Skeletal muscle tissue (tissue), 4 donors: ENCODE measurements around the gene PIK3R1. TPM values are rescaled to one million over a fixed set of nuclear protein-coding genes. Genes with fewer than 3 reads are reported as not detected.
"Not testable (repeated sequence)": the region's sequence is repeated elsewhere in the genome, so short reads cannot be mapped to it uniquely, and the experiment has no call there.

ENCODE experiments used
- H3K27ac ChIP-seq: one replicate; pipeline ENCODE4 v1.7.0; 2013; ENCODE audit warnings: mild to moderate bottlenecking, low read depth, low read length, inconsistent platforms
- H3K27me3 ChIP-seq, 3 donors: one replicate each; pipeline ENCODE4 v1.7.0; 2013; ENCODE audit warnings: low read length in 3 of 3; ENCODE audit not compliant: control insufficient read depth in 3 of 3, insufficient read depth in 3 of 3
- H3K36me3 ChIP-seq, 3 donors: one replicate each; pipeline ENCODE4 v1.7.0; 2013; ENCODE audit warnings: low read length in 3 of 3; ENCODE audit not compliant: control insufficient read depth in 3 of 3, insufficient read depth in 3 of 3
- H3K4me1 ChIP-seq, 3 donors: one replicate each; pipeline ENCODE4 v1.7.0; 2013; ENCODE audit warnings: low read length in 3 of 3, mild to moderate bottlenecking in 3 of 3; ENCODE audit not compliant: control insufficient read depth in 3 of 3, insufficient read depth in 3 of 3
- H3K4me3 ChIP-seq, 3 donors: one replicate each; pipeline ENCODE4 v1.7.0; 2013; ENCODE audit warnings: low read length in 3 of 3
- H3K9ac ChIP-seq, 3 donors: one replicate each; pipeline ENCODE4 v1.7.0; 2013; ENCODE audit warnings: low read length in 3 of 3, mild to moderate bottlenecking in 3 of 3, moderate library complexity in 2 of 3, low read depth in 1 of 3
- H3K9me3 ChIP-seq, 3 donors: one replicate each; pipeline ENCODE4 v1.7.0; 2013; ENCODE audit warnings: low read length in 3 of 3; ENCODE audit not compliant: control insufficient read depth in 3 of 3
- total RNA-seq: library from RNA; depleted of rRNA; stranded (reverse); fragments of >200 nt; gene quantifications from one replicate; pipeline ENCODE4 v1.2.3, GENCODE V29; 2014
- donor health status: Osteomylitis.

Gene PIK3R1
- total RNA-seq, 1 donor from 2014 or later, result 33.4 TPM

GRCh38 chr5:68232277-68232676 lies 16.7 kb downstream of the PIK3R1 start:
- no peak overlapping the region for H3K27ac ChIP-seq
- H3K4me3 ChIP-seq, result no peak overlapping the region
- peaks cover 27 to 34% (median 28%) of the 10 kb centered on the region in 3 donors for H3K4me1 ChIP-seq
- H3K9me3 ChIP-seq, result no peaks in the 10 kb centered on the region
- no peak overlapping the region for H3K9ac ChIP-seq
- H3K27me3 ChIP-seq, result no peaks in the 10 kb centered on the region
- H3K36me3 ChIP-seq, result peaks cover 0 to 8% (median 6%) of the 10 kb centered on the region in 3 donors

GRCh38 chr5:68233075-68233474 lies 17.5 kb downstream of the PIK3R1 start:
- Histone ChIP-seq H3K4me1 (peaks cover 31 to 35% (median 31%) of the 10 kb centered on the region in 3 donors), H3K9me3 (no peaks in the 10 kb centered on the region), H3K4me3 (peak overlapping the region in 1 of 3 donors; percentile 14), H3K27me3 (no peaks in the 10 kb centered on the region), H3K9ac (no peak overlapping the region), H3K27ac (no peak overlapping the region), H3K36me3 (peaks cover 0 to 3% (median 0%) of the 10 kb centered on the region in 3 donors)

GRCh38 chr5:68235229-68235628 lies 19.7 kb downstream of the PIK3R1 start:
- H3K27me3 ChIP-seq, H3K36me3 ChIP-seq, H3K4me3 ChIP-seq, H3K9me3 ChIP-seq, H3K9ac ChIP-seq, H3K27ac ChIP-seq: not testable (repeated sequence)
- peaks cover 29 to 37% (median 35%) of the 10 kb centered on the region in 3 donors for H3K4me1 ChIP-seq

- no peaks in the 10 kb centered on the region for H3K27me3 ChIP-seq
- peaks cover 20 to 28% (median 25%) of the 10 kb centered on the region in 3 donors for H3K4me1 ChIP-seq
- H3K9me3 ChIP-seq, result no peaks in the 10 kb centered on the region
- no peak overlapping the region for H3K4me3 ChIP-seq
- H3K36me3 ChIP-seq, result no peaks in the 10 kb centered on the region
- no peak overlapping the region for H3K9ac ChIP-seq
- no peak overlapping the region for H3K27ac ChIP-seq
Measured at GRCh38 chr5:68237715-68238114, 22.2 kb downstream of the PIK3R1 start.

- Histone ChIP-seq H3K27me3 (no peaks in the 10 kb centered on the region), H3K4me3 (peak overlapping the region; percentile 11 to 45 (median 24)), H3K9ac (peak overlapping the region in 1 of 3 donors; percentile 67), H3K4me1 (peaks cover 24 to 27% (median 25%) of the 10 kb centered on the region in 3 donors), H3K27ac (peak overlapping the region; percentile 16), H3K9me3 (no peaks in the 10 kb centered on the region), H3K36me3 (no peaks in the 10 kb centered on the region)
Measured at GRCh38 chr5:68239487-68239886, 23.9 kb downstream of the PIK3R1 start.

GRCh38 chr5:68240202-68240601 lies 24.6 kb downstream of the PIK3R1 start:
- Histone ChIP-seq H3K36me3 (no peaks in the 10 kb centered on the region), H3K4me3 (no peak overlapping the region), H3K4me1 (peaks cover 25 to 29% (median 27%) of the 10 kb centered on the region in 3 donors), H3K9me3 (no peaks in the 10 kb centered on the region), H3K27ac (peak overlapping the region; percentile 5), H3K9ac (no peak overlapping the region), H3K27me3 (no peaks in the 10 kb centered on the region)

GRCh38 chr5:68240771-68241170 lies 25.2 kb downstream of the PIK3R1 start:
- Histone ChIP-seq H3K4me1 (peaks cover 25 to 29% (median 27%) of the 10 kb centered on the region in 3 donors), H3K4me3 (no peak overlapping the region), H3K9ac (no peak overlapping the region), H3K36me3 (no peaks in the 10 kb centered on the region), H3K27ac (peak overlapping the region; percentile 5), H3K27me3 (no peaks in the 10 kb centered on the region), H3K9me3 (no peaks in the 10 kb centered on the region)

GRCh38 chr5:68242743-68243142 lies 27.2 kb downstream of the PIK3R1 start:
- no peaks in the 10 kb centered on the region for H3K36me3 ChIP-seq
- H3K9me3 ChIP-seq, result no peaks in the 10 kb centered on the region
- H3K27me3 ChIP-seq, result no peaks in the 10 kb centered on the region
- H3K9ac ChIP-seq, result no peak overlapping the region
- no peak overlapping the region for H3K4me3 ChIP-seq
- H3K4me1 ChIP-seq, result peaks cover 21 to 28% (median 24%) of the 10 kb centered on the region in 3 donors
- H3K27ac ChIP-seq, result peak overlapping the region; percentile 57

GRCh38 chr5:68243251-68243650 lies 27.7 kb downstream of the PIK3R1 start:
- Histone ChIP-seq H3K27ac (peak overlapping the region; percentile 57), H3K9me3 (no peaks in the 10 kb centered on the region), H3K9ac (no peak overlapping the region), H3K36me3 (no peaks in the 10 kb centered on the region), H3K4me1 (peaks cover 21 to 24% (median 22%) of the 10 kb centered on the region in 3 donors), H3K4me3 (no peak overlapping the region), H3K27me3 (no peaks in the 10 kb centered on the region)

- Histone ChIP-seq H3K4me3 (no peak overlapping the region), H3K27ac (peak overlapping the region; percentile 57), H3K4me1 (peaks cover 21 to 24% (median 22%) of the 10 kb centered on the region in 3 donors), H3K9ac (no peak overlapping the region), H3K36me3 (no peaks in the 10 kb centered on the region), H3K27me3 (no peaks in the 10 kb centered on the region), H3K9me3 (no peaks in the 10 kb centered on the region)
Measured at GRCh38 chr5:68243681-68244080, 28.1 kb downstream of the PIK3R1 start.
